ENCODE measurements around the gene RAB27B. TPM values are rescaled to one million over a fixed set of nuclear protein-coding genes. Genes with fewer than 3 reads are reported as not detected.

Gene RAB27B
- polyA plus RNA-seq, 2 donors, result 5.7 to 8.6 TPM

- 77 to 90% methylated on average over 2 of the region's 2 CpGs for WGBS, 2 donors
- Histone ChIP-seq H3K4me3 (ENCODE audit: low read depth in 1 of 2, low read length in 2 of 2) (no peak overlapping the region), H3K4me1 (ENCODE audit: control insufficient read depth in 2 of 2, insufficient read depth in 2 of 2, low read length in 1 of 2) (no peaks in the 10 kb centered on the region), H3K9me3 (ENCODE audit: control insufficient read depth in 2 of 2, insufficient read depth in 1 of 2, low read depth in 1 of 2, low read length in 1 of 2) (no peaks in the 10 kb centered on the region), H3K27me3 (ENCODE audit: control insufficient read depth in 1 of 2, insufficient read depth in 2 of 2, low read length in 2 of 2) (no peaks in the 10 kb centered on the region), H3K27ac (ENCODE audit: low read depth in 2 of 2, low read length in 1 of 2) (no peak overlapping the region), H3K36me3 (ENCODE audit: control insufficient read depth in 2 of 2, insufficient read depth in 2 of 2, low read length in 1 of 2) (no peaks in the 10 kb centered on the region)
Observed at GRCh38 chr18:54856105-54856646, 27.9 kb downstream of the RAB27B start.

- Histone ChIP-seq H3K4me1 (ENCODE audit: control insufficient read depth in 2 of 2, insufficient read depth in 2 of 2, low read length in 1 of 2) (no peaks in the 10 kb centered on the region), H3K27me3 (ENCODE audit: control insufficient read depth in 1 of 2, insufficient read depth in 2 of 2, low read length in 2 of 2) (no peaks in the 10 kb centered on the region), H3K27ac (ENCODE audit: low read depth in 2 of 2, low read length in 1 of 2) (no peak overlapping the region), H3K4me3 (ENCODE audit: low read depth in 1 of 2, low read length in 2 of 2) (no peak overlapping the region), H3K9me3 (ENCODE audit: control insufficient read depth in 2 of 2, insufficient read depth in 1 of 2, low read depth in 1 of 2, low read length in 1 of 2) (no peaks in the 10 kb centered on the region), H3K36me3 (ENCODE audit: control insufficient read depth in 2 of 2, insufficient read depth in 2 of 2, low read length in 1 of 2) (no peaks in the 10 kb centered on the region)
- 89 to 91% methylated on average over 3 of the region's 3 CpGs for WGBS, 2 donors
Observed at GRCh38 chr18:54857499-54857898, 29.2 kb downstream of the RAB27B start.

- WGBS, 2 donors, result 63 to 68% methylated on average over 9 of the region's 9 CpGs
- Histone ChIP-seq H3K27me3 (ENCODE audit: control insufficient read depth in 1 of 2, insufficient read depth in 2 of 2, low read length in 2 of 2) (no peaks in the 10 kb centered on the region), H3K4me1 (ENCODE audit: control insufficient read depth in 2 of 2, insufficient read depth in 2 of 2, low read length in 1 of 2) (no peaks in the 10 kb centered on the region), H3K9me3 (ENCODE audit: control insufficient read depth in 2 of 2, insufficient read depth in 1 of 2, low read depth in 1 of 2, low read length in 1 of 2) (no peaks in the 10 kb centered on the region), H3K4me3 (ENCODE audit: low read depth in 1 of 2, low read length in 2 of 2) (no peak overlapping the region), H3K27ac (ENCODE audit: low read depth in 2 of 2, low read length in 1 of 2) (no peak overlapping the region), H3K36me3 (ENCODE audit: control insufficient read depth in 2 of 2, insufficient read depth in 2 of 2, low read length in 1 of 2) (no peaks in the 10 kb centered on the region)
Observed at GRCh38 chr18:54859667-54860421, 31.6 kb downstream of the RAB27B start.

- H3K27ac ChIP-seq (ENCODE audit: low read depth in 2 of 2, low read length in 1 of 2), result no peak overlapping the region
- WGBS, 2 donors, result 67 to 69% methylated on average over 1 of the region's 1 CpG
- H3K4me1 ChIP-seq (ENCODE audit: control insufficient read depth in 2 of 2, insufficient read depth in 2 of 2, low read length in 1 of 2), result no peaks in the 10 kb centered on the region
- no peaks in the 10 kb centered on the region for H3K27me3 ChIP-seq (ENCODE audit: control insufficient read depth in 1 of 2, insufficient read depth in 2 of 2, low read length in 2 of 2)
- no peaks in the 10 kb centered on the region for H3K36me3 ChIP-seq (ENCODE audit: control insufficient read depth in 2 of 2, insufficient read depth in 2 of 2, low read length in 1 of 2)
- no peak overlapping the region for H3K4me3 ChIP-seq (ENCODE audit: low read depth in 1 of 2, low read length in 2 of 2)
- no peaks in the 10 kb centered on the region for H3K9me3 ChIP-seq (ENCODE audit: control insufficient read depth in 2 of 2, insufficient read depth in 1 of 2, low read depth in 1 of 2, low read length in 1 of 2)
Observed at GRCh38 chr18:54860941-54861340, 32.7 kb downstream of the RAB27B start.

GRCh38 chr18:54867131-54867530 is 38.9 kb downstream of the RAB27B start:
- WGBS, 2 donors, result 87% methylated on average over 5 of the region's 5 CpGs
- Histone ChIP-seq H3K36me3 (ENCODE audit: control insufficient read depth in 2 of 2, insufficient read depth in 2 of 2, low read length in 1 of 2) (no peaks in the 10 kb centered on the region), H3K4me3 (ENCODE audit: low read depth in 1 of 2, low read length in 2 of 2) (no peak overlapping the region), H3K9me3 (ENCODE audit: control insufficient read depth in 2 of 2, insufficient read depth in 1 of 2, low read depth in 1 of 2, low read length in 1 of 2) (no peaks in the 10 kb centered on the region), H3K27ac (ENCODE audit: low read depth in 2 of 2, low read length in 1 of 2) (no peak overlapping the region), H3K4me1 (ENCODE audit: control insufficient read depth in 2 of 2, insufficient read depth in 2 of 2, low read length in 1 of 2) (no peaks in the 10 kb centered on the region), H3K27me3 (ENCODE audit: control insufficient read depth in 1 of 2, insufficient read depth in 2 of 2, low read length in 2 of 2) (no peaks in the 10 kb centered on the region)

GRCh38 chr18:54871231-54871630 is 43.0 kb downstream of the RAB27B start:
- Histone ChIP-seq H3K27me3 (ENCODE audit: control insufficient read depth in 1 of 2, insufficient read depth in 2 of 2, low read length in 2 of 2) (no peaks in the 10 kb centered on the region), H3K27ac (ENCODE audit: low read depth in 2 of 2, low read length in 1 of 2) (no peak overlapping the region), H3K9me3 (ENCODE audit: control insufficient read depth in 2 of 2, insufficient read depth in 1 of 2, low read depth in 1 of 2, low read length in 1 of 2) (no peaks in the 10 kb centered on the region), H3K4me1 (ENCODE audit: control insufficient read depth in 2 of 2, insufficient read depth in 2 of 2, low read length in 1 of 2) (no peaks in the 10 kb centered on the region), H3K4me3 (ENCODE audit: low read depth in 1 of 2, low read length in 2 of 2) (no peak overlapping the region), H3K36me3 (ENCODE audit: control insufficient read depth in 2 of 2, insufficient read depth in 2 of 2, low read length in 1 of 2) (no peaks in the 10 kb centered on the region)
- WGBS, 2 donors, result 80 to 82% methylated on average over 6 of the region's 6 CpGs

- WGBS, 2 donors, result 71 to 85% methylated on average over 1 of the region's 1 CpG
- Histone ChIP-seq H3K27me3 (ENCODE audit: control insufficient read depth in 1 of 2, insufficient read depth in 2 of 2, low read length in 2 of 2) (no peaks in the 10 kb centered on the region), H3K4me3 (ENCODE audit: low read depth in 1 of 2, low read length in 2 of 2) (no peak overlapping the region), H3K36me3 (ENCODE audit: control insufficient read depth in 2 of 2, insufficient read depth in 2 of 2, low read length in 1 of 2) (no peaks in the 10 kb centered on the region), H3K27ac (ENCODE audit: low read depth in 2 of 2, low read length in 1 of 2) (no peak overlapping the region), H3K9me3 (ENCODE audit: control insufficient read depth in 2 of 2, insufficient read depth in 1 of 2, low read depth in 1 of 2, low read length in 1 of 2) (no peaks in the 10 kb centered on the region), H3K4me1 (ENCODE audit: control insufficient read depth in 2 of 2, insufficient read depth in 2 of 2, low read length in 1 of 2) (no peaks in the 10 kb centered on the region)
Observed at GRCh38 chr18:54872681-54873080, 44.4 kb downstream of the RAB27B start.

- H3K36me3 ChIP-seq (ENCODE audit: control insufficient read depth in 2 of 2, insufficient read depth in 2 of 2, low read length in 1 of 2), result no peaks in the 10 kb centered on the region
- H3K27me3 ChIP-seq (ENCODE audit: control insufficient read depth in 1 of 2, insufficient read depth in 2 of 2, low read length in 2 of 2), result no peaks in the 10 kb centered on the region
- no peaks in the 10 kb centered on the region for H3K9me3 ChIP-seq (ENCODE audit: control insufficient read depth in 2 of 2, insufficient read depth in 1 of 2, low read depth in 1 of 2, low read length in 1 of 2)
- H3K27ac ChIP-seq (ENCODE audit: low read depth in 2 of 2, low read length in 1 of 2), result no peak overlapping the region
- no peak overlapping the region for H3K4me3 ChIP-seq (ENCODE audit: low read depth in 1 of 2, low read length in 2 of 2)
- WGBS, 2 donors, result 42 to 56% methylated on average over 2 of the region's 2 CpGs
- no peaks in the 10 kb centered on the region for H3K4me1 ChIP-seq (ENCODE audit: control insufficient read depth in 2 of 2, insufficient read depth in 2 of 2, low read length in 1 of 2)
Observed at GRCh38 chr18:54873884-54874255, 45.6 kb downstream of the RAB27B start.

- H3K27me3 ChIP-seq (ENCODE audit: control insufficient read depth in 1 of 2, insufficient read depth in 2 of 2, low read length in 2 of 2), result no peaks in the 10 kb centered on the region
Observed at GRCh38 chr18:54875063-54875462, 46.8 kb downstream of the RAB27B start.

GRCh38 chr18:54877076-54877475 is 48.8 kb downstream of the RAB27B start:
- Histone ChIP-seq H3K27me3 (ENCODE audit: control insufficient read depth in 1 of 2, insufficient read depth in 2 of 2, low read length in 2 of 2) (no peaks in the 10 kb centered on the region), H3K4me1 (ENCODE audit: control insufficient read depth in 2 of 2, insufficient read depth in 2 of 2, low read length in 1 of 2) (no peaks in the 10 kb centered on the region)
- WGBS, 2 donors, result 97% methylated on average over 1 of the region's 1 CpG

More at GRCh38 chr18:54875063-54875462, 46.8 kb downstream of the RAB27B start:
- Histone ChIP-seq H3K36me3 (ENCODE audit: control insufficient read depth in 2 of 2, insufficient read depth in 2 of 2, low read length in 1 of 2) (no peaks in the 10 kb centered on the region), H3K9me3 (ENCODE audit: control insufficient read depth in 2 of 2, insufficient read depth in 1 of 2, low read depth in 1 of 2, low read length in 1 of 2) (no peaks in the 10 kb centered on the region), H3K4me3 (ENCODE audit: low read depth in 1 of 2, low read length in 2 of 2) (no peak overlapping the region), H3K4me1 (ENCODE audit: control insufficient read depth in 2 of 2, insufficient read depth in 2 of 2, low read length in 1 of 2) (no peaks in the 10 kb centered on the region), H3K27ac (ENCODE audit: low read depth in 2 of 2, low read length in 1 of 2) (no peak overlapping the region)
- 84 to 98% methylated on average over 3 of the region's 3 CpGs for WGBS, 2 donors

More at GRCh38 chr18:54877076-54877475, 48.8 kb downstream of the RAB27B start:
- Histone ChIP-seq H3K4me3 (ENCODE audit: low read depth in 1 of 2, low read length in 2 of 2) (no peak overlapping the region), H3K36me3 (ENCODE audit: control insufficient read depth in 2 of 2, insufficient read depth in 2 of 2, low read length in 1 of 2) (no peaks in the 10 kb centered on the region), H3K9me3 (ENCODE audit: control insufficient read depth in 2 of 2, insufficient read depth in 1 of 2, low read depth in 1 of 2, low read length in 1 of 2) (no peaks in the 10 kb centered on the region), H3K27ac (ENCODE audit: low read depth in 2 of 2, low read length in 1 of 2) (no peak overlapping the region)
